WTC11 (cell line): ENCODE data around the gene TOMM40. TPM values are rescaled to one million over a fixed set of nuclear protein-coding genes. Genes with fewer than 3 reads are reported as not detected.

Source experiments
- ATAC-seq: fragments of 200-7000 bp; cut with Tn5 transposase; 2 replicates; pipeline ENCODE4 v1.10.0; 2021; ENCODE audit warnings: mild to moderate bottlenecking, moderate library complexity
- CTCF ChIA-PET: fragments of 300-600 bp; sonication (Branson Sonifier 250); formaldehyde crosslinking; loops from one replicate; lab custom pipeline; 2021; ENCODE audit warnings: antibody characterized with exemption; lab: Charles Lee
- POLR2A ChIA-PET: fragments of 350-600 bp; sonication (Branson Sonifier 250); formaldehyde crosslinking; loops from one replicate; lab custom pipeline; 2021; ENCODE audit warnings: antibody characterized with exemption; lab: Charles Lee
- DNase-seq: peaks from one replicate; pipeline ENCODE4 v3.0.0; 2021; ENCODE audit warnings: low spot score
- H3K27ac Mint-ChIP-seq: 2 replicates; pipeline ENCODE4 v1.8.0; 2021; ENCODE audit warnings: mixed read lengths
- H3K27me3 Mint-ChIP-seq: 2 replicates; pipeline ENCODE4 v1.8.0; 2021; ENCODE audit warnings: low read depth, mild to moderate bottlenecking, moderate library complexity, mixed read lengths
- H3K36me3 Mint-ChIP-seq: 2 replicates; pipeline ENCODE4 v1.8.0; 2021; ENCODE audit warnings: mixed read lengths
- H3K4me1 Mint-ChIP-seq: 2 replicates; pipeline ENCODE4 v1.8.0; 2022; ENCODE audit warnings: mixed read lengths
- H3K4me3 Mint-ChIP-seq: 2 replicates; pipeline ENCODE4 v1.8.0; 2021; ENCODE audit warnings: mild to moderate bottlenecking, moderate library complexity, mixed read lengths
- H3K9me3 Mint-ChIP-seq: 2 replicates; pipeline ENCODE4 v1.8.0; 2021; ENCODE audit warnings: mixed read lengths
- ETV6 ChIP-seq: sonication (generic); formaldehyde crosslinking; IDR thresholded peaks from 2 replicates; pipeline ENCODE4 v1.8.1; 2022; ENCODE audit warnings: mild to moderate bottlenecking, missing genetic modification reagents
- FOXP1 ChIP-seq: sonication (generic); formaldehyde crosslinking; IDR thresholded peaks from 2 replicates; pipeline ENCODE4 v1.8.0; 2022; ENCODE audit warnings: missing genetic modification reagents, mild to moderate bottlenecking, moderate library complexity, borderline replicate concordance
- HMGA2 ChIP-seq: fragments of 250-450 bp; sonication (Bioruptor Pico); IDR thresholded peaks from 2 replicates; pipeline ENCODE4 v1.4.0; 2021; ENCODE audit warnings: mild to moderate bottlenecking, moderate library complexity
- KAT7 ChIP-seq: sonication (generic); formaldehyde crosslinking; IDR thresholded peaks from 2 replicates; pipeline ENCODE4 v1.8.1; 2023; ENCODE audit warnings: missing genetic modification reagents, mild to moderate bottlenecking, borderline replicate concordance
- MYBL2 ChIP-seq: sonication (generic); formaldehyde crosslinking; IDR thresholded peaks from 2 replicates; pipeline ENCODE4 v1.8.1; 2023; ENCODE audit warnings: mild to moderate bottlenecking, moderate library complexity, missing genetic modification reagents
- NFE2L1 ChIP-seq: sonication (generic); formaldehyde crosslinking; IDR thresholded peaks from 2 replicates; pipeline ENCODE4 v1.8.1; 2023; ENCODE audit warnings: missing genetic modification reagents
- NFYB ChIP-seq: sonication (generic); formaldehyde crosslinking; conservative IDR thresholded peaks from 2 replicates; pipeline ENCODE4 v1.8.0; 2022; ENCODE audit warnings: low read depth, missing genetic modification reagents
- NR3C1 ChIP-seq: sonication (generic); formaldehyde crosslinking; conservative IDR thresholded peaks from 2 replicates; pipeline ENCODE4 v1.8.1; 2023; ENCODE audit warnings: low read depth, mild to moderate bottlenecking, missing genetic modification reagents
- OVOL2 ChIP-seq: fragments of 250-450 bp; sonication (Bioruptor Pico); IDR thresholded peaks from 2 replicates; pipeline ENCODE4 v1.9.0; 2021; ENCODE audit warnings: mild to moderate bottlenecking, borderline replicate concordance
- PRRX2 ChIP-seq: fragments of 250-450 bp; sonication (Bioruptor Pico); IDR thresholded peaks from 2 replicates; pipeline ENCODE4 v1.8.0; 2021; ENCODE audit warnings: mild to moderate bottlenecking
- RELA ChIP-seq: sonication (generic); formaldehyde crosslinking; IDR thresholded peaks from 2 replicates; pipeline ENCODE4 v1.8.1; 2022; ENCODE audit warnings: missing genetic modification reagents, mild to moderate bottlenecking, borderline replicate concordance
- SMAD3 ChIP-seq: sonication (generic); formaldehyde crosslinking; IDR thresholded peaks from 2 replicates; pipeline ENCODE4 v1.8.0; 2022; ENCODE audit warnings: missing genetic modification reagents, mild to moderate bottlenecking, borderline replicate concordance
- TEAD1 ChIP-seq: sonication (generic); formaldehyde crosslinking; IDR thresholded peaks from 2 replicates; pipeline ENCODE4 v1.8.0; 2022; ENCODE audit warnings: mild to moderate bottlenecking, missing genetic modification reagents
- ZNF317 ChIP-seq: sonication (generic); formaldehyde crosslinking; IDR thresholded peaks from 2 replicates; pipeline ENCODE4 v1.8.1; 2023; ENCODE audit warnings: low read depth, mild to moderate bottlenecking, moderate library complexity, missing genetic modification reagents, borderline replicate concordance
- ZNF396 ChIP-seq: fragments of 250-450 bp; sonication (Bioruptor Pico); IDR thresholded peaks from 2 replicates; pipeline ENCODE4 v1.8.0; 2021; ENCODE audit warnings: mild to moderate bottlenecking, moderate library complexity, borderline replicate concordance
- total RNA-seq: library from RNA; stranded (reverse); gene quantifications from 3 replicates; pipeline ENCODE4 v1.2.3, GENCODE V29; 2021
- TF ChIP-seq, protein P1 (sequence below): sonication (generic); formaldehyde crosslinking; IDR thresholded peaks from 2 replicates; pipeline ENCODE4 v1.8.1; 2022; ENCODE audit warnings: low read depth, missing genetic modification reagents, borderline replicate concordance
- TF ChIP-seq, protein P2 (sequence below): sonication (generic); formaldehyde crosslinking; conservative IDR thresholded peaks from 2 replicates; pipeline ENCODE4 v1.8.1; 2023; ENCODE audit warnings: mild to moderate bottlenecking, low read depth, missing genetic modification reagents, moderate library complexity
- TF ChIP-seq, protein P3 (sequence below): sonication (generic); formaldehyde crosslinking; IDR thresholded peaks from 2 replicates; pipeline ENCODE4 v1.8.1; 2022; ENCODE audit warnings: low read depth, mild to moderate bottlenecking, moderate library complexity, missing genetic modification reagents, borderline replicate concordance
- TF ChIP-seq, protein P4 (sequence below): fragments of 250-450 bp; sonication (Bioruptor Pico); IDR thresholded peaks from 2 replicates; pipeline ENCODE4 v2.1.2; 2022; ENCODE audit warnings: mild to moderate bottlenecking, moderate library complexity
- TF ChIP-seq, protein P5 (sequence below): sonication (generic); formaldehyde crosslinking; conservative IDR thresholded peaks from 2 replicates; pipeline ENCODE4 v1.8.1; 2022; ENCODE audit warnings: mild to moderate bottlenecking, missing genetic modification reagents
- TF ChIP-seq, protein P6 (sequence below): sonication (generic); formaldehyde crosslinking; IDR thresholded peaks from 2 replicates; pipeline ENCODE4 v1.8.0; 2023; ENCODE audit warnings: missing genetic modification reagents, mild to moderate bottlenecking, borderline replicate concordance
- TF ChIP-seq, protein P7 (sequence below): fragments of 250-450 bp; sonication (Bioruptor Pico); IDR thresholded peaks from 2 replicates; pipeline ENCODE4 v1.8.0; 2021; ENCODE audit warnings: mild to moderate bottlenecking

TOMM40 gene
- total RNA-seq, 1 experiment from 2014 or later = 221 TPM

DNA sequence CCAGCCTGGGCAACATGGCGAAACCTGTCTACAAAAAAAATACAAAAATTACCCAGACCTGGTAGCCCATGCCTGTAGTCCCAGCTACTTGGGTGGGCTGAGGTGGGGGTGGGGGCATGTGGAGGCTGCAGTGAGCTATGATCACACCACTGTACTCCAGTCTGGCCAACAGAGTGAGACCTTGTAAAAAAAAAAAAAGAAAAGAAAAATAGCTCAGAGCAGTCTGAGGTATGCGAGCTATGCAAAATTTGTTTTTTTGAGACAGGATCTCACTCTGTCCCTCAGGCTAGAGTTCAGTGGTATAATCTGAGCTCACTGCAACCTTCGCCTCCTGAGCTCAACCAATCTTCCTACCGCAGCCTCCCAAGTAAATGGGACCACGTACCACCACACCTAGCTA lies 7.1 kb upstream of the TOMM40 start:
- no peaks in the 10 kb centered on the region for H3K9me3 Mint-ChIP-seq
- peaks cover 21% of the 10 kb centered on the region for H3K4me1 Mint-ChIP-seq
- ChIA-PET POLR2A (no interaction called here), CTCF (interaction anchor here (1.1 to 1.3 kb wide), 3 partner anchors 38 to 105 kb away, joined by 3 to 4 read pairs (median 3); partner anchors contain the start of gene NECTIN2)
- TF ChIP-seq SMAD3 (CRISPR knock-in tag) (no peak), PRRX2 (no peak), ETV6 (CRISPR knock-in tag) (no peak), FOXP1 (no peak), RELA (CRISPR knock-in tag) (no peak), HMGA2 (CRISPR knock-in tag) (no peak), KAT7 (CRISPR knock-in tag) (no peak)
- TF ChIP-seq, protein P1, sequence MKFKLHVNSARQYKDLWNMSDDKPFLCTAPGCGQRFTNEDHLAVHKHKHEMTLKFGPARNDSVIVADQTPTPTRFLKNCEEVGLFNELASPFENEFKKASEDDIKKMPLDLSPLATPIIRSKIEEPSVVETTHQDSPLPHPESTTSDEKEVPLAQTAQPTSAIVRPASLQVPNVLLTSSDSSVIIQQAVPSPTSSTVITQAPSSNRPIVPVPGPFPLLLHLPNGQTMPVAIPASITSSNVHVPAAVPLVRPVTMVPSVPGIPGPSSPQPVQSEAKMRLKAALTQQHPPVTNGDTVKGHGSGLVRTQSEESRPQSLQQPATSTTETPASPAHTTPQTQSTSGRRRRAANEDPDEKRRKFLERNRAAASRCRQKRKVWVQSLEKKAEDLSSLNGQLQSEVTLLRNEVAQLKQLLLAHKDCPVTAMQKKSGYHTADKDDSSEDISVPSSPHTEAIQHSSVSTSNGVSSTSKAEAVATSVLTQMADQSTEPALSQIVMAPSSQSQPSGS = no peak
- TF ChIP-seq, protein P2, sequence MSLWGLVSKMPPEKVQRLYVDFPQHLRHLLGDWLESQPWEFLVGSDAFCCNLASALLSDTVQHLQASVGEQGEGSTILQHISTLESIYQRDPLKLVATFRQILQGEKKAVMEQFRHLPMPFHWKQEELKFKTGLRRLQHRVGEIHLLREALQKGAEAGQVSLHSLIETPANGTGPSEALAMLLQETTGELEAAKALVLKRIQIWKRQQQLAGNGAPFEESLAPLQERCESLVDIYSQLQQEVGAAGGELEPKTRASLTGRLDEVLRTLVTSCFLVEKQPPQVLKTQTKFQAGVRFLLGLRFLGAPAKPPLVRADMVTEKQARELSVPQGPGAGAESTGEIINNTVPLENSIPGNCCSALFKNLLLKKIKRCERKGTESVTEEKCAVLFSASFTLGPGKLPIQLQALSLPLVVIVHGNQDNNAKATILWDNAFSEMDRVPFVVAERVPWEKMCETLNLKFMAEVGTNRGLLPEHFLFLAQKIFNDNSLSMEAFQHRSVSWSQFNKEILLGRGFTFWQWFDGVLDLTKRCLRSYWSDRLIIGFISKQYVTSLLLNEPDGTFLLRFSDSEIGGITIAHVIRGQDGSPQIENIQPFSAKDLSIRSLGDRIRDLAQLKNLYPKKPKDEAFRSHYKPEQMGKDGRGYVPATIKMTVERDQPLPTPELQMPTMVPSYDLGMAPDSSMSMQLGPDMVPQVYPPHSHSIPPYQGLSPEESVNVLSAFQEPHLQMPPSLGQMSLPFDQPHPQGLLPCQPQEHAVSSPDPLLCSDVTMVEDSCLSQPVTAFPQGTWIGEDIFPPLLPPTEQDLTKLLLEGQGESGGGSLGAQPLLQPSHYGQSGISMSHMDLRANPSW (CRISPR knock-in tag) = no peak
- no peak overlapping the region for H3K27ac Mint-ChIP-seq
- ATAC-seq (no peak), DNase-seq (no peak)
- H3K36me3 Mint-ChIP-seq = peaks cover 33% of the 10 kb centered on the region
- H3K27me3 Mint-ChIP-seq = no peaks in the 10 kb centered on the region
- H3K4me3 Mint-ChIP-seq = no peak overlapping the region

DNA sequence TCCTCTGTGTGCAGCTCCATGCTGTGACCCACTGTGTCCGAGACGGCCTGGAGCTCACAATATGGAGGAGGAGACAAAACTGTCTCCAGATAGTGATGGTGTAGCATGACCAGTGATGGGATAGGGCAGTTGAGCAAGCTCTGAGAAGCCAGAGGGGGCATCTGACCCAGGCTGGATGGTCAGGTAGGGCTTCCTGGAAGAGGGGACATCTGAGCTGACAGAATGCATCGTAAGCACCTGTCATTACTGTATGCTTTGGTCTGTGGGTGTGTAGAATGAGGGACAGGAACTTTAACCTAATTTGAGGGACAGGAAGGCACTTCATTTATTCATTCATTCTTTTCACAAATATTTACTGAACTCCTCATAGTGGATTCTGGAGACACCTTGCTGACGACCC lies 6.5 kb upstream of the TOMM40 start:
- H3K27me3 Mint-ChIP-seq = no peaks in the 10 kb centered on the region; the same call in 1 of the 2 replicates
- POLR2A ChIA-PET = no interaction called here
- CTCF ChIA-PET = interaction anchor here (1.1 to 1.3 kb wide), 3 partner anchors 21 to 68 kb away, joined by 3 to 5 read pairs (median 4); partner anchors contain the start of gene NECTIN2
- DNase-seq (no peak), ATAC-seq (no peak)
- no peak overlapping the region for H3K4me3 Mint-ChIP-seq
- peaks cover 21% of the 10 kb centered on the region for H3K4me1 Mint-ChIP-seq
- H3K9me3 Mint-ChIP-seq = no peaks in the 10 kb centered on the region
- H3K36me3 Mint-ChIP-seq = peaks cover 33% of the 10 kb centered on the region
- peak overlapping the region; percentile 48; the same call in 1 of the 2 replicates for H3K27ac Mint-ChIP-seq
- no peak for TF ChIP-seq NFE2L1 (CRISPR knock-in tag)
- no peak for TF ChIP-seq NFYB (CRISPR knock-in tag)
- TF ChIP-seq, protein P3, sequence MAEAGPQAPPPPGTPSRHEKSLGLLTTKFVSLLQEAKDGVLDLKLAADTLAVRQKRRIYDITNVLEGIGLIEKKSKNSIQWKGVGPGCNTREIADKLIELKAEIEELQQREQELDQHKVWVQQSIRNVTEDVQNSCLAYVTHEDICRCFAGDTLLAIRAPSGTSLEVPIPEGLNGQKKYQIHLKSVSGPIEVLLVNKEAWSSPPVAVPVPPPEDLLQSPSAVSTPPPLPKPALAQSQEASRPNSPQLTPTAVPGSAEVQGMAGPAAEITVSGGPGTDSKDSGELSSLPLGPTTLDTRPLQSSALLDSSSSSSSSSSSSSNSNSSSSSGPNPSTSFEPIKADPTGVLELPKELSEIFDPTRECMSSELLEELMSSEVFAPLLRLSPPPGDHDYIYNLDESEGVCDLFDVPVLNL (CRISPR knock-in tag) = no peak
- TF ChIP-seq MYBL2 = no peak
- TF ChIP-seq, protein P4, sequence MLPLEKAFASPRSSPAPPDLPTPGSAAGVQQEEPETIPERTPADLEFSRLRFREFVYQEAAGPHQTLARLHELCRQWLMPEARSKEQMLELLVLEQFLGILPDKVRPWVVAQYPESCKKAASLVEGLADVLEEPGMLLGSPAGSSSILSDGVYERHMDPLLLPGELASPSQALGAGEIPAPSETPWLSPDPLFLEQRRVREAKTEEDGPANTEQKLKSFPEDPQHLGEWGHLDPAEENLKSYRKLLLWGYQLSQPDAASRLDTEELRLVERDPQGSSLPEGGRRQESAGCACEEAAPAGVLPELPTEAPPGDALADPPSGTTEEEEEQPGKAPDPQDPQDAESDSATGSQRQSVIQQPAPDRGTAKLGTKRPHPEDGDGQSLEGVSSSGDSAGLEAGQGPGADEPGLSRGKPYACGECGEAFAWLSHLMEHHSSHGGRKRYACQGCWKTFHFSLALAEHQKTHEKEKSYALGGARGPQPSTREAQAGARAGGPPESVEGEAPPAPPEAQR (CRISPR knock-in tag) = no peak
- TF ChIP-seq ZNF396 = no peak
- TF ChIP-seq, protein P5, sequence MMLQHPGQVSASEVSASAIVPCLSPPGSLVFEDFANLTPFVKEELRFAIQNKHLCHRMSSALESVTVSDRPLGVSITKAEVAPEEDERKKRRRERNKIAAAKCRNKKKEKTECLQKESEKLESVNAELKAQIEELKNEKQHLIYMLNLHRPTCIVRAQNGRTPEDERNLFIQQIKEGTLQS (CRISPR knock-in tag) = no peak
- TF ChIP-seq, protein P6, sequence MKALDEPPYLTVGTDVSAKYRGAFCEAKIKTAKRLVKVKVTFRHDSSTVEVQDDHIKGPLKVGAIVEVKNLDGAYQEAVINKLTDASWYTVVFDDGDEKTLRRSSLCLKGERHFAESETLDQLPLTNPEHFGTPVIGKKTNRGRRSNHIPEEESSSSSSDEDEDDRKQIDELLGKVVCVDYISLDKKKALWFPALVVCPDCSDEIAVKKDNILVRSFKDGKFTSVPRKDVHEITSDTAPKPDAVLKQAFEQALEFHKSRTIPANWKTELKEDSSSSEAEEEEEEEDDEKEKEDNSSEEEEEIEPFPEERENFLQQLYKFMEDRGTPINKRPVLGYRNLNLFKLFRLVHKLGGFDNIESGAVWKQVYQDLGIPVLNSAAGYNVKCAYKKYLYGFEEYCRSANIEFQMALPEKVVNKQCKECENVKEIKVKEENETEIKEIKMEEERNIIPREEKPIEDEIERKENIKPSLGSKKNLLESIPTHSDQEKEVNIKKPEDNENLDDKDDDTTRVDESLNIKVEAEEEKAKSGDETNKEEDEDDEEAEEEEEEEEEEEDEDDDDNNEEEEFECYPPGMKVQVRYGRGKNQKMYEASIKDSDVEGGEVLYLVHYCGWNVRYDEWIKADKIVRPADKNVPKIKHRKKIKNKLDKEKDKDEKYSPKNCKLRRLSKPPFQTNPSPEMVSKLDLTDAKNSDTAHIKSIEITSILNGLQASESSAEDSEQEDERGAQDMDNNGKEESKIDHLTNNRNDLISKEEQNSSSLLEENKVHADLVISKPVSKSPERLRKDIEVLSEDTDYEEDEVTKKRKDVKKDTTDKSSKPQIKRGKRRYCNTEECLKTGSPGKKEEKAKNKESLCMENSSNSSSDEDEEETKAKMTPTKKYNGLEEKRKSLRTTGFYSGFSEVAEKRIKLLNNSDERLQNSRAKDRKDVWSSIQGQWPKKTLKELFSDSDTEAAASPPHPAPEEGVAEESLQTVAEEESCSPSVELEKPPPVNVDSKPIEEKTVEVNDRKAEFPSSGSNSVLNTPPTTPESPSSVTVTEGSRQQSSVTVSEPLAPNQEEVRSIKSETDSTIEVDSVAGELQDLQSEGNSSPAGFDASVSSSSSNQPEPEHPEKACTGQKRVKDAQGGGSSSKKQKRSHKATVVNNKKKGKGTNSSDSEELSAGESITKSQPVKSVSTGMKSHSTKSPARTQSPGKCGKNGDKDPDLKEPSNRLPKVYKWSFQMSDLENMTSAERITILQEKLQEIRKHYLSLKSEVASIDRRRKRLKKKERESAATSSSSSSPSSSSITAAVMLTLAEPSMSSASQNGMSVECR = no peak
- TF ChIP-seq, protein P7, sequence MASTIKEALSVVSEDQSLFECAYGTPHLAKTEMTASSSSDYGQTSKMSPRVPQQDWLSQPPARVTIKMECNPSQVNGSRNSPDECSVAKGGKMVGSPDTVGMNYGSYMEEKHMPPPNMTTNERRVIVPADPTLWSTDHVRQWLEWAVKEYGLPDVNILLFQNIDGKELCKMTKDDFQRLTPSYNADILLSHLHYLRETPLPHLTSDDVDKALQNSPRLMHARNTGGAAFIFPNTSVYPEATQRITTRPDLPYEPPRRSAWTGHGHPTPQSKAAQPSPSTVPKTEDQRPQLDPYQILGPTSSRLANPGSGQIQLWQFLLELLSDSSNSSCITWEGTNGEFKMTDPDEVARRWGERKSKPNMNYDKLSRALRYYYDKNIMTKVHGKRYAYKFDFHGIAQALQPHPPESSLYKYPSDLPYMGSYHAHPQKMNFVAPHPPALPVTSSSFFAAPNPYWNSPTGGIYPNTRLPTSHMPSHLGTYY (CRISPR knock-in tag) = no peak
- TF ChIP-seq HMGA2 (CRISPR knock-in tag) = no peak
- TF ChIP-seq OVOL2 (CRISPR knock-in tag) = no peak
- TF ChIP-seq TEAD1 (CRISPR knock-in tag) = no peak
- no peak for TF ChIP-seq NR3C1 (CRISPR knock-in tag)
- TF ChIP-seq ZNF317 (CRISPR knock-in tag) = no peak
